ENCODE data around the gene MAGI2.
"Not testable (repeated sequence)": the region's sequence is repeated elsewhere in the genome, so short reads cannot be mapped to it uniquely, and the experiment has no call there.

Gene MAGI2

DNA sequence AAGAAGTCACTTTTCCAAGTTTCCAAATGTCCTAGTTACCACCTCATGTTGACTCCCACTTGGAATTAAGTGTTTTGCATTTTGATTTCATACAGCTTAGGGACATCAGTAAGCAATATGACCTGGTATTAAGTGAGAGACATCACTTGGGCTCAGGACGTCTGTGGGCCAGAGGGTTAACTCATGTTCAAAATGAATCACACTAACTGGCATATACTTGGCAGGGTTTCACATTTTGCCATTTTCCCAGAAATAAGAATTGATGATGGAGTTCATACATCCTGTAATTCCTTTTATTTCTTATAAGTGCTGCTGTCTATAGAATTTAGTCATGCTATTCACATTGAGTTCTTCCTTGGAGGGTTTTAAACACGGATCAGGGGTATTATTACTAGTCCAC is 1138.3 kb downstream of the MAGI2 start:
- Histone ChIP-seq H3K9me3 (ENCODE audit: control insufficient read depth, low read length) (no peaks in the 10 kb centered on the region), H3K27ac (ENCODE audit: insufficient read depth, low read length, poor library complexity, severe bottlenecking) (no peak overlapping the region), H3K36me3 (ENCODE audit: control insufficient read depth, insufficient read depth, low read length) (no peaks in the 10 kb centered on the region), H3K27me3 (replicated peaks; ENCODE audit: control insufficient read depth, insufficient read depth, low read length, poor library complexity, severe bottlenecking) (no peaks in the 10 kb centered on the region), H3K4me3 (ENCODE audit: insufficient read depth, low read depth, low read length, poor library complexity, severe bottlenecking) (no peak overlapping the region), H3K4me1 (ENCODE audit: control insufficient read depth, insufficient read depth, low read length, poor library complexity, severe bottlenecking) (no peaks in the 10 kb centered on the region)
- DNase-seq = no peak

DNA sequence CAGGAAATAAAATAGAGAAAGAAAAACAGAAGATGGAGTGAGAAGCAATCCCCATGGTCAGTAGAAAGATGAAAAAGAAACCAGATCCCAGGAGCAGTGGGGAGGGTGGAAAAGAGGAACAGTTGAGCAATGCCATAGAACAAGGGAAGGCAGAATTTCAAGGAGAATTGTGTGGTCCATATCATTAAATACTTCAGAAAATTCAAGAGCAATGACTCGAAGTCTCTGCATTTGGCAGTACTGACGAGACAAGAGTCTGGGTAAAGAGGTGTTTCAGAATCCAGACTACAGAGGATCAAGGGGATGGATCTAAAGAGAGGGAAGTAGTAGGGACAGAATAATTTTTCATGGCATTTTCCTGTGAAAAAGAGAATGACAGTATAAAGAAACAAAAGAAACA is 1142.3 kb downstream of the MAGI2 start:
- H3K9me3 ChIP-seq (ENCODE audit: control insufficient read depth, low read length) = no peaks in the 10 kb centered on the region
- no peak overlapping the region for H3K27ac ChIP-seq (ENCODE audit: insufficient read depth, low read length, poor library complexity, severe bottlenecking)
- H3K4me3 ChIP-seq (ENCODE audit: insufficient read depth, low read depth, low read length, poor library complexity, severe bottlenecking) = no peak overlapping the region
- no peaks in the 10 kb centered on the region for H3K36me3 ChIP-seq (ENCODE audit: control insufficient read depth, insufficient read depth, low read length)
- no peaks in the 10 kb centered on the region for H3K4me1 ChIP-seq (ENCODE audit: control insufficient read depth, insufficient read depth, low read length, poor library complexity, severe bottlenecking)
- DNase-seq = no peak
- H3K27me3 ChIP-seq (replicated peaks; ENCODE audit: control insufficient read depth, insufficient read depth, low read length, poor library complexity, severe bottlenecking) = no peaks in the 10 kb centered on the region

DNA sequence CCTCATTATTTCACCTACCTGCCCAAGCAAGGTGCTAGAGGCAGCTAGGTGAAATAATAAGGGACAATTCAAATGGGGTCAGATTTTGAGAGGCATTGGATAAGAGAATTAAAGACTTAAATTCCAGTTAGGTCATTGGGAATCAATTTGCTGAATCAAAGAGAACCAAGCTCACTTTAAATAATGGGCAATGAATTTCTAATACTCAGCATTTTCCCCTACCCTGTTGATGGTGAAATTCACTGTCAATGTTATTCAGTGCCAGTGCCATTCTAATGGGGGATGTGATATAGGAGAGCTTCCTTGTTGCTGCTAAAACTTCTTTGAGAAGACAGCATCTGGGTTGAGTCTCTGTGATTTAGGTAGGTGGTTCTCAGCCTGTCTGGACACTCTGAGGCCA is 1145.6 kb downstream of the MAGI2 start:
- Histone ChIP-seq H3K36me3 (ENCODE audit: control insufficient read depth, insufficient read depth, low read length) (no peaks in the 10 kb centered on the region), H3K9me3 (ENCODE audit: control insufficient read depth, low read length) (no peaks in the 10 kb centered on the region), H3K27me3 (replicated peaks; ENCODE audit: control insufficient read depth, insufficient read depth, low read length, poor library complexity, severe bottlenecking) (no peaks in the 10 kb centered on the region), H3K4me3 (ENCODE audit: insufficient read depth, low read depth, low read length, poor library complexity, severe bottlenecking) (no peak overlapping the region), H3K4me1 (ENCODE audit: control insufficient read depth, insufficient read depth, low read length, poor library complexity, severe bottlenecking) (no peaks in the 10 kb centered on the region), H3K27ac (ENCODE audit: insufficient read depth, low read length, poor library complexity, severe bottlenecking) (no peak overlapping the region)
- DNase-seq = no peak

DNA sequence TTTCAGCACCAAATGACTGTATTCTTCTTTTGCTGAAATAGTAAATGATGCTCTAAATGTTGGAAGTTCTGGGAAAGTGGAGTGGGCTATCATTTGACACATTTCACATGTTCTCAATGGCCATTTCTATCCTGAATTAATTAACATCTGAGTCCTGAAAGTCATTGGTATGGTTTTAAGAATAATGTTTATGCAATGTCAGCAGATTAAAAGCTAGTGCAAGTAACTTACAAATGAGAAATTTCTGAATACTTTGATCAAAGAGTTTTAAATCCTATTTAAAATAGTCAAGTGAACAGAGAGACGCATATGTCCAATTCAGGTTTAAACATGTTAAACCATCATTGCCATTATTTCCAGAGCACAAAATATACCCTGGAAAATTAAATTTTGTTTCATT is 1146.8 kb downstream of the MAGI2 start:
- Histone ChIP-seq H3K9me3 (ENCODE audit: control insufficient read depth, low read length) (no peaks in the 10 kb centered on the region), H3K36me3 (ENCODE audit: control insufficient read depth, insufficient read depth, low read length) (no peaks in the 10 kb centered on the region), H3K4me3 (ENCODE audit: insufficient read depth, low read depth, low read length, poor library complexity, severe bottlenecking) (no peak overlapping the region), H3K27ac (ENCODE audit: insufficient read depth, low read length, poor library complexity, severe bottlenecking) (no peak overlapping the region), H3K4me1 (ENCODE audit: control insufficient read depth, insufficient read depth, low read length, poor library complexity, severe bottlenecking) (no peaks in the 10 kb centered on the region), H3K27me3 (replicated peaks; ENCODE audit: control insufficient read depth, insufficient read depth, low read length, poor library complexity, severe bottlenecking) (no peaks in the 10 kb centered on the region)
- DNase-seq = no peak

DNA sequence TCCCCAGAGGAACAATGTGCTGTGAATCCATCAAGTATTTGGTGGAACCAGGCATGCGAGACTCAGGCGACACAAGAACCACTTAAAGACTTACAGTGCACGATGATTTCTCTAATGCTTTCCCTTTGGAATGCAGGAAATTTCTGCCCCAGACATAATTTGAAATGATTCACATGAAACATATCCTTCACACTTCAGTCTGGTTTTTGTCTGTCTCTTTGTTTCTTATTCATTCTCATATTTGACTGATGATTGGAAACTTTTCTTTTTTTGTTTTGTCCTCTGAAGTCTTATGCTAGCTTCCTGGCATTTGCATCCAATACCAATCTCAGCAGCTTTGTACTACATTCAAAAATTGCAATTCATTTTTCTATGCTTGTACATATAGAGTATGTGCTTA is 1152.1 kb downstream of the MAGI2 start:
- no peaks in the 10 kb centered on the region for H3K4me1 ChIP-seq (ENCODE audit: control insufficient read depth, insufficient read depth, low read length, poor library complexity, severe bottlenecking)
- no peak overlapping the region for H3K27ac ChIP-seq (ENCODE audit: insufficient read depth, low read length, poor library complexity, severe bottlenecking)
- no peak for DNase-seq
- no peaks in the 10 kb centered on the region for H3K27me3 ChIP-seq (replicated peaks; ENCODE audit: control insufficient read depth, insufficient read depth, low read length, poor library complexity, severe bottlenecking)
- H3K36me3 ChIP-seq (ENCODE audit: control insufficient read depth, insufficient read depth, low read length) = no peaks in the 10 kb centered on the region
- H3K4me3 ChIP-seq (ENCODE audit: insufficient read depth, low read depth, low read length, poor library complexity, severe bottlenecking) = no peak overlapping the region
- H3K9me3 ChIP-seq (ENCODE audit: control insufficient read depth, low read length) = no peaks in the 10 kb centered on the region

DNA sequence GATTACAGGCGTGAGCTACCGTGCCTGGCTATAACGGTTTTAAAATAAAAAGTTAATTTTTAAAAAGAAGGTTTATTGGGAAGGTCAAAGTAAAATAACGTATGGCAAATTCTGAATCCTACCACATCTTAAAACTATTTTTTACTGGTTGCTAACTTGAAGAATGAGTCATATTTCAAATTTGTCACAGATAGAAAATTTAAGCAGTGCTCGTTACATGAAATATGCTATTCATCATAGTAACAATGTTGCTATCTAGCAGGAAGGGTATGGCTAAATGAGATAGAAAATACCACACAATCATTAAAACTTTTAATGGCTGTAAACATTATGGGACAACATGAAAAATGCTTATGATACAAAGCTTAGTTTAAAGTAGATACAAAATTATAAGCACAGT is 1154.4 kb downstream of the MAGI2 start:
- H3K4me3 ChIP-seq (ENCODE audit: insufficient read depth, low read depth, low read length, poor library complexity, severe bottlenecking) = no peak overlapping the region
- DNase-seq = no peak
- no peaks in the 10 kb centered on the region for H3K27me3 ChIP-seq (replicated peaks; ENCODE audit: control insufficient read depth, insufficient read depth, low read length, poor library complexity, severe bottlenecking)
- H3K27ac ChIP-seq (ENCODE audit: insufficient read depth, low read length, poor library complexity, severe bottlenecking) = no peak overlapping the region
- H3K36me3 ChIP-seq (ENCODE audit: control insufficient read depth, insufficient read depth, low read length) = no peaks in the 10 kb centered on the region
- no peaks in the 10 kb centered on the region for H3K4me1 ChIP-seq (ENCODE audit: control insufficient read depth, insufficient read depth, low read length, poor library complexity, severe bottlenecking)
- no peaks in the 10 kb centered on the region for H3K9me3 ChIP-seq (ENCODE audit: control insufficient read depth, low read length)

DNA sequence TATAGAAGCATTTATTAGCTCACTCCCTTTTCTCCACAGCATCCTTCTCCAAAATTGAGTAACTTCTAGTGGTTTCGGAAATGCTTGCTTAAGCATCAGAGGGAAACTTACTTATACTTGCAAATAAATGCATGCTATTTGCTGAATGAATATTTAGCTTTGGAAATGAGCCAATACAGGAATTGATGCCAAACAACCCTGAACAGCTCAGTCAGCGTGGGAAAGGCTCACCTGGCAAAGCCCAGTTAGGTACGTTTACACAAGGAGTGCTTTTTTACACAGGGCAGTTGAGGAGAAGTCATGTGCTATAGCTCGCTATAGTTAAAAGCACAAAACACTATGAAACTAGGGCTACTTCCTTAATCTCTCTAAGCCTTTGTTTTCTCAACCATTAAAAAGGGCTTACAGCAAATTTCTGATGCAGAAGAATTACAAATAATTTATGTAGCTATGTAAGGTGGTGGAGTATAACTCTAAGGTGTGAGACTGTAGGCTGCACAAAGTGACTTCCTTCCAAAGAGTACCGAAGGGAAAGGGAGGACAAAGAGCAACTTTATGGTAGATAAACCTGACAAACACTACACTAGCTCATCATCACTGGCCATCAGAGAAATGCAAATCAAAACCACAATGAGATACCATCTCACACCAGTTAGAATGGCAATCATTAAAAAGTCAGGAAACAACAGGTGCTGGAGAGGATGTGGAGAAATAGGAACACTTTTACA is 1156.7 kb downstream of the MAGI2 start:
- no peak overlapping the region for H3K4me3 ChIP-seq (ENCODE audit: insufficient read depth, low read depth, low read length, poor library complexity, severe bottlenecking)
- DNase-seq = no peak
- H3K27me3 ChIP-seq (replicated peaks; ENCODE audit: control insufficient read depth, insufficient read depth, low read length, poor library complexity, severe bottlenecking) = no peaks in the 10 kb centered on the region
- no peak overlapping the region for H3K27ac ChIP-seq (ENCODE audit: insufficient read depth, low read length, poor library complexity, severe bottlenecking)
- H3K9me3 ChIP-seq (ENCODE audit: control insufficient read depth, low read length) = no peaks in the 10 kb centered on the region
- H3K4me1 ChIP-seq (ENCODE audit: control insufficient read depth, insufficient read depth, low read length, poor library complexity, severe bottlenecking) = no peaks in the 10 kb centered on the region
- H3K36me3 ChIP-seq (ENCODE audit: control insufficient read depth, insufficient read depth, low read length) = no peaks in the 10 kb centered on the region

DNA sequence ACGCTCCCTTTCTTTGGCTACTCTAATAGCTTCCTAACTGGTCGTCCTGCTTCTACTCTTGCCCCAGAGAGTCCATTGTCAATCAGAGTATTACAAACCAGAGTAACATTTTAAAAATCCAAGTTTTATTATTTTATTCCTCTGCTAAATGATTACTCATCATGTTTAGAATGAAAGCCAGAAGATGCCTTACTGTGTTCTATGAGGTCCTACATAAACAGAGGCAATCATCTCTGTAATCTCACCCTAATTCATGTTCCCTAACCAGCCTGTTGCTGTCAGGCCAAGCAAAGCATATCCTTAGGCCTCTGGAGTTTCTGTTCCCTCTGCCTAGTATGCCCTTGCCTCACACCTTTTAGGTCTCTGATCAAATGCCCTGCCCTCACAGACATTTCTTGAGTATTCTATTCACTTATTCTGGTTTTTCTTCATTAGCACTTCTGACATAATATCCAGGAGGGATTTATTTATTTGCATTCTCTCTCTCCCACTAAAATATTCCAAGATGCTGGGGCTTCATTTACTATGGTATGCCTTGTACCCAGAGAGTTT is 1157.3 kb downstream of the MAGI2 start:
- H3K27me3 ChIP-seq (replicated peaks; ENCODE audit: control insufficient read depth, insufficient read depth, low read length, poor library complexity, severe bottlenecking) = no peaks in the 10 kb centered on the region
- H3K27ac ChIP-seq (ENCODE audit: insufficient read depth, low read length, poor library complexity, severe bottlenecking) = no peak overlapping the region
- H3K36me3 ChIP-seq (ENCODE audit: control insufficient read depth, insufficient read depth, low read length) = no peaks in the 10 kb centered on the region
- H3K4me3 ChIP-seq (ENCODE audit: insufficient read depth, low read depth, low read length, poor library complexity, severe bottlenecking) = no peak overlapping the region
- H3K9me3 ChIP-seq (ENCODE audit: control insufficient read depth, low read length) = no peaks in the 10 kb centered on the region
- no peak for DNase-seq
- no peaks in the 10 kb centered on the region for H3K4me1 ChIP-seq (ENCODE audit: control insufficient read depth, insufficient read depth, low read length, poor library complexity, severe bottlenecking)

DNA sequence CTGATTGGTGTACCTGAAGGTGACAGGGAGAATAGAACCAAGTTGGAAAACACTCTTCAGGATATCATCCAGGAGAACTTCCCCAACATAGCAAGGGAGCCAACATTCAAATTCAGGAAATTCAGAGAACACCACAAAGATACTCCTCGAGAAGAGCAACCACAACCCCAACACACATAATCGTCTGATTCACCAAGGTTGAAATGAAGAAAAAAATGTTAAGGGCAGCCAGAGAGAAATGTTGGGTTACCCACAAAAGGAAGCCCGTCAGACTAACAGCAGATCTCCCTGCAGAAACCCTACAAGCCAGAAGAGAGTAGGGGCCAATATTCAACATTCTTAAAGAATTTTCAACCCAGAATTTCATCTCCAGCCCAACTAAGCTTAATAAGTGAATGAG is 1164.0 kb downstream of the MAGI2 start:
- H3K36me3 ChIP-seq (ENCODE audit: control insufficient read depth, insufficient read depth, low read length); H3K27me3 ChIP-seq (replicated peaks; ENCODE audit: control insufficient read depth, insufficient read depth, low read length, poor library complexity, severe bottlenecking); H3K9me3 ChIP-seq (ENCODE audit: control insufficient read depth, low read length); DNase-seq; H3K27ac ChIP-seq (ENCODE audit: insufficient read depth, low read length, poor library complexity, severe bottlenecking); H3K4me1 ChIP-seq (ENCODE audit: control insufficient read depth, insufficient read depth, low read length, poor library complexity, severe bottlenecking); H3K4me3 ChIP-seq (ENCODE audit: insufficient read depth, low read depth, low read length, poor library complexity, severe bottlenecking): not testable (repeated sequence)

DNA sequence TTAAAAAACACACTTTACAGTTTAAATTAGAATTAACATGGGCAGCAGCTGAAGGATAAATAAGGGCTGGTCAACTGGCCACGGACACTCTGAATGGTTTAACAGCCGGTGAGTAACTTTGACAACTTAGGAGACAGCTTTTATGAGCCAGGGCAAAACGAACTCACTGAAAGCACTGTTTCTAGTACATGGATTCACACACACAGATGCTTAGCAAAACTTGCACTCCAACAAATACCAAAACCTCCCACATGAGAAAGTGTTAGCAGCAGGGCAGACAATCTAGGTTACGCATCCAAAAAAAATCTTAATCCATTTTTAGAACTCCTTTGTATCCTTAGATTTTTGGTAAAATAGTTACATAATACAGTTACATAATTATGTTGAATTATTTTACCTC is 1168.5 kb downstream of the MAGI2 start:
- Histone ChIP-seq H3K9me3 (ENCODE audit: control insufficient read depth, low read length) (no peaks in the 10 kb centered on the region), H3K4me1 (ENCODE audit: control insufficient read depth, insufficient read depth, low read length, poor library complexity, severe bottlenecking) (no peaks in the 10 kb centered on the region), H3K4me3 (ENCODE audit: insufficient read depth, low read depth, low read length, poor library complexity, severe bottlenecking) (no peak overlapping the region), H3K36me3 (ENCODE audit: control insufficient read depth, insufficient read depth, low read length) (no peaks in the 10 kb centered on the region), H3K27ac (ENCODE audit: insufficient read depth, low read length, poor library complexity, severe bottlenecking) (no peak overlapping the region), H3K27me3 (replicated peaks; ENCODE audit: control insufficient read depth, insufficient read depth, low read length, poor library complexity, severe bottlenecking) (no peaks in the 10 kb centered on the region)
- DNase-seq = no peak
